PC-9 (cell line): ENCODE results near the gene SLC25A51. TPM values are rescaled to one million over a fixed set of nuclear protein-coding genes. Genes with fewer than 3 reads are reported as not detected.

Source experiments
- BruUV-seq: library from RNA; stranded (reverse); fragments of 400-500 nt; replicated peaks from 2 replicates; lab custom pipeline; 2021; lab: Mats Ljungman, UMichigan
- CTCF ChIA-PET: fragments of 300-600 bp; sonication (Branson Sonifier 250); formaldehyde crosslinking; loops from one replicate; lab custom pipeline; 2022; ENCODE audit warnings: antibody characterized with exemption; lab: Charles Lee
- POLR2A ChIA-PET: fragments of 300-600 bp; sonication (Branson Sonifier 250); formaldehyde crosslinking; loops from one replicate; lab custom pipeline; 2022; ENCODE audit warnings: antibody characterized with exemption; ENCODE audit not compliant: unreplicated experiment; lab: Charles Lee
- DNase-seq, 2 experiments: peaks; one replicate each; pipeline versions ENCODE4 v3.0.0 to v3.0.0-alpha.2; 2015 to 2022; ENCODE audit warnings: mixed read lengths in 1 of 2
- H2AFZ ChIP-seq: fragments of 200-600 bp; sonication (generic); 2 replicates; pipeline ENCODE4 v1.8.1; 2017; ENCODE audit warnings: antibody characterized with exemption
- H3F3A ChIP-seq: fragments of 200-600 bp; sonication (generic); 2 replicates; pipeline ENCODE4 v1.8.1; 2017; ENCODE audit warnings: antibody characterized with exemption, mild to moderate bottlenecking, low read depth; ENCODE audit not compliant: insufficient read depth
- H3K27ac ChIP-seq: fragments of 200-600 bp; sonication (generic); 2 replicates; pipeline ENCODE4 v1.6.1; 2016; ENCODE audit warnings: mixed run types
- H3K27me3 ChIP-seq: fragments of 200-600 bp; sonication (generic); 2 replicates; pipeline ENCODE4 v1.6.1; 2016; ENCODE audit warnings: low read depth, mixed run types; ENCODE audit not compliant: insufficient read depth
- H3K36me3 ChIP-seq: fragments of 200-600 bp; sonication (generic); 2 replicates; pipeline ENCODE4 v1.6.1; 2016; ENCODE audit warnings: low read depth, mixed run types
- H3K4me1 ChIP-seq: fragments of 200-600 bp; sonication (generic); replicated peaks from 2 replicates; pipeline ENCODE4 v1.6.1; 2016; ENCODE audit warnings: mixed run types; ENCODE audit not compliant: insufficient read depth
- H3K4me2 ChIP-seq: fragments of 200-600 bp; sonication (generic); 2 replicates; pipeline ENCODE4 v1.6.1; 2017; ENCODE audit warnings: mixed run types
- H3K4me3 ChIP-seq: fragments of 200-600 bp; sonication (generic); 2 replicates; pipeline ENCODE4 v1.6.1; 2016; ENCODE audit warnings: mixed run types
- H3K79me2 ChIP-seq: fragments of 200-600 bp; sonication (generic); 2 replicates; pipeline ENCODE4 v1.6.1; 2017; ENCODE audit warnings: low read depth, mixed run types
- H3K9me2 ChIP-seq: fragments of 200-600 bp; sonication (generic); 2 replicates; pipeline ENCODE4 v1.8.1; 2017; ENCODE audit warnings: mild to moderate bottlenecking; ENCODE audit not compliant: insufficient read depth
- H3K9me3 ChIP-seq: fragments of 200-600 bp; sonication (generic); 2 replicates; pipeline ENCODE4 v1.8.1; 2016; ENCODE audit warnings: low read depth; ENCODE audit not compliant: insufficient read depth
- H4K20me1 ChIP-seq: fragments of 200-600 bp; sonication (generic); 2 replicates; pipeline ENCODE4 v1.8.1; 2017; ENCODE audit not compliant: insufficient read depth
- CTCF ChIP-seq: fragments of 200-600 bp; sonication (generic); conservative IDR thresholded peaks from 2 replicates; pipeline ENCODE4 v1.6.1; 2017; ENCODE audit warnings: mixed run types, antibody characterized with exemption, mild to moderate bottlenecking, moderate library complexity
- EZH2 ChIP-seq: fragments of 200-600 bp; sonication (generic); IDR thresholded peaks from 2 replicates; pipeline ENCODE4 v1.8.0; 2017; ENCODE audit warnings: antibody characterized with exemption, low read depth
- intact Hi-C: fragments of 100-400 bp; cut with micrococcal nuclease; formaldehyde crosslinking; loops from one replicate; pipeline ENCODE4 v1.10.0; 2022; ENCODE audit not compliant: unreplicated experiment
- total RNA-seq: library from RNA; stranded (reverse); gene quantifications from 2 replicates; pipeline ENCODE4 v1.2.3, GENCODE V29; 2021

The SLC25A51 gene
- total RNA-seq, 1 experiment from 2014 or later: 14.9 TPM

GRCh38 chr9:37949576-37949975, 45.6 kb upstream of the SLC25A51 start:
- intact Hi-C loops: no loop called here
- peaks cover 21% of the 10 kb centered on the region for H4K20me1 ChIP-seq
- CTCF ChIA-PET: no interaction called here
- peaks cover 26% of the 10 kb centered on the region for H3F3A ChIP-seq
- TF ChIP-seq EZH2 (no peak), CTCF (no peak)
- H3K27ac ChIP-seq: no peak overlapping the region
- no peak overlapping the region for H2AFZ ChIP-seq
- H3K9me3 ChIP-seq: no peaks in the 10 kb centered on the region
- peaks cover 7% of the 10 kb centered on the region for H3K36me3 ChIP-seq
- no peaks in the 10 kb centered on the region for H3K27me3 ChIP-seq
- peaks cover 32% of the 10 kb centered on the region for H3K79me2 ChIP-seq
- H3K4me3 ChIP-seq: no peak overlapping the region
- POLR2A ChIA-PET: no interaction called here
- no peak overlapping the region for H3K4me2 ChIP-seq
- peak in 1 of 2 experiments; percentile 31 for DNase-seq
- BruUV-seq: no TSS peak
- H3K4me1 ChIP-seq: peaks cover 40% of the 10 kb centered on the region
- no peaks in the 10 kb centered on the region for H3K9me2 ChIP-seq

GRCh38 chr9:37948417-37948980, 44.6 kb upstream of the SLC25A51 start:
- no peak overlapping the region for H3K4me3 ChIP-seq
- H4K20me1 ChIP-seq: peaks cover 26% of the 10 kb centered on the region
- BruUV-seq: no TSS peak
- intact Hi-C loops: no loop called here
- peaks cover 32% of the 10 kb centered on the region for H3K79me2 ChIP-seq
- peaks cover 28% of the 10 kb centered on the region for H3F3A ChIP-seq
- no peak overlapping the region for H3K4me2 ChIP-seq
- H2AFZ ChIP-seq: no peak overlapping the region
- peaks cover 7% of the 10 kb centered on the region; the same call in 1 of the 2 replicates for H3K36me3 ChIP-seq
- H3K4me1 ChIP-seq: peaks cover 42% of the 10 kb centered on the region
- ChIA-PET CTCF (interaction anchor here (0.7 kb wide), 1 partner anchor 94 kb away, joined by 3 read pairs; no protein-coding TSS in a partner anchor), POLR2A (no interaction called here)
- H3K9me2 ChIP-seq: no peaks in the 10 kb centered on the region
- no peaks in the 10 kb centered on the region for H3K9me3 ChIP-seq
- H3K27ac ChIP-seq: no peak overlapping the region
- H3K27me3 ChIP-seq: no peaks in the 10 kb centered on the region
- no peak for DNase-seq
- TF ChIP-seq EZH2 (no peak), CTCF (no peak)

DNA sequence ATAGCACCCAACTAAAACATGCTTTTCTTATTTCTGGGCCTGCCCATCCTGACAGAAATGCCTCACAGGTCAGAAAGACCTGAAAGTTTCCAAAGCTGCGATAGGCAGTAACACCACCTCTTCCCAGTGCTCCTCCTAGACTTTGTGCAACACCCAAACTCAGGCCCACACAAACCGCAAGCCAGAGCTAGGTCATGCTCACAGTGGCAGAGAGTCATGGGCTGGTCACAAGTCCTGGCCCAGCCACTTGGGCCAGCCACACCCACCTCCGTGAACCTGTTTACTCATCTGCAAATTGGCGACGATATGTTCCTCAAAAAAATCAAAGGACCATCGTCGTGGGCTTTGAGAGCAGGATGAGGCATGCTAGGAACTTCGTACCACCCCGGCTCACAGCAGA, 44.0 kb upstream of the SLC25A51 start:
- Histone ChIP-seq H4K20me1 (peaks cover 31% of the 10 kb centered on the region), H3K79me2 (peaks cover 26% of the 10 kb centered on the region), H2AFZ (no peak overlapping the region), H3F3A (peaks cover 29% of the 10 kb centered on the region), H3K27ac (no peak overlapping the region), H3K4me2 (no peak overlapping the region), H3K36me3 (peaks cover 7% of the 10 kb centered on the region; the same call in 1 of the 2 replicates), H3K9me2 (no peaks in the 10 kb centered on the region), H3K27me3 (no peaks in the 10 kb centered on the region), H3K4me3 (no peak overlapping the region), H3K4me1 (peaks cover 42% of the 10 kb centered on the region), H3K9me3 (no peaks in the 10 kb centered on the region)
- ChIA-PET CTCF (no interaction called here), POLR2A (no interaction called here)
- intact Hi-C loops: no loop called here
- no peak for DNase-seq
- TF ChIP-seq EZH2 (no peak), CTCF (no peak)
- BruUV-seq: no TSS peak
